Bronchial epithelial cell (primary cell): Measurements from ENCODE around the gene HDAC8. TPM values are rescaled to one million over a fixed set of nuclear protein-coding genes. Genes with fewer than 3 reads are reported as not detected.
A peak's percentile ranks its signal among the peaks of the same experiment; 100 is the strongest.

Experiments used
- DNase-seq: peaks from one replicate; pipeline ENCODE4 v3.0.0-alpha.2; 2010; ENCODE audit warnings: low read depth
- FAIRE-seq: peaks from 2 replicates; lab custom pipeline; 2011; peaks lifted over from hg19 to GRCh38; lab: Jason Lieb, UNC
- H3K27me3 ChIP-seq: 2 replicates; pipeline ENCODE4 v1.5.1; 2011; ENCODE audit warnings: low read length; ENCODE audit not compliant: control insufficient read depth, insufficient read depth
- H3K36me3 ChIP-seq: 2 replicates; pipeline ENCODE4 v1.5.1; 2011; ENCODE audit warnings: low read length; ENCODE audit not compliant: control insufficient read depth, insufficient read depth
- H3K4me3 ChIP-seq: 2 replicates; pipeline ENCODE4 v1.5.1; 2011; ENCODE audit warnings: mild to moderate bottlenecking, low read depth, low read length, control low read depth
- CTCF ChIP-seq: IDR thresholded peaks from 2 replicates; pipeline ENCODE4 v1.5.1; 2011; ENCODE audit warnings: mild to moderate bottlenecking, moderate library complexity, low read length, control low read depth, inconsistent platforms; ENCODE audit not compliant: insufficient read depth, severe bottlenecking
- total RNA-seq: library from RNA; depleted of rRNA; stranded (reverse); fragments of >200 nt; gene quantifications from 2 replicates; pipeline ENCODE4 v1.2.1, GENCODE V29; 2014

The HDAC8 gene
- total RNA-seq, 1 donor from 2014 or later = 17.6 TPM

DNA sequence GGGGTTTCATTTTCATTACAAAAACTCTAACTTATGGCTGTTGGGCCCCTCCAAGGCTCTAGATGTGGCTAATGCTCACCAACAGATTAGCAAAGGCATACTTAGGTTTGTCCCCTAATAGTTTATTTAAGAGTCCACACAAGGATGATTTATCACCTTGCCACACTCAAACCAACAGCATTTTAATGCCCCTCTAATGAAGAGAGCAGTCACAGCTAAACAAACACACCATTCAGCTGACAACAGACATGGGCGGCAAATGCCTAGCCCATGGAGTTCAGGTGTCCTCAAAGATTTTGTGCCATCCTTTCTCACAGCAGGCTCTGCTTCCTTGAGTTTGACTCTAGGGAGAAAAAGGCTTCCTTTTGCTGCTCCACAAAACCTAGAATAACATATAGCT is 205.1 kb downstream of the HDAC8 start:
- DNase-seq (no peak), FAIRE-seq (no peak)
- Histone ChIP-seq H3K4me3 (no peak overlapping the region), H3K36me3 (no peaks in the 10 kb centered on the region), H3K27me3 (no peaks in the 10 kb centered on the region)
- no peak for TF ChIP-seq CTCF

DNA sequence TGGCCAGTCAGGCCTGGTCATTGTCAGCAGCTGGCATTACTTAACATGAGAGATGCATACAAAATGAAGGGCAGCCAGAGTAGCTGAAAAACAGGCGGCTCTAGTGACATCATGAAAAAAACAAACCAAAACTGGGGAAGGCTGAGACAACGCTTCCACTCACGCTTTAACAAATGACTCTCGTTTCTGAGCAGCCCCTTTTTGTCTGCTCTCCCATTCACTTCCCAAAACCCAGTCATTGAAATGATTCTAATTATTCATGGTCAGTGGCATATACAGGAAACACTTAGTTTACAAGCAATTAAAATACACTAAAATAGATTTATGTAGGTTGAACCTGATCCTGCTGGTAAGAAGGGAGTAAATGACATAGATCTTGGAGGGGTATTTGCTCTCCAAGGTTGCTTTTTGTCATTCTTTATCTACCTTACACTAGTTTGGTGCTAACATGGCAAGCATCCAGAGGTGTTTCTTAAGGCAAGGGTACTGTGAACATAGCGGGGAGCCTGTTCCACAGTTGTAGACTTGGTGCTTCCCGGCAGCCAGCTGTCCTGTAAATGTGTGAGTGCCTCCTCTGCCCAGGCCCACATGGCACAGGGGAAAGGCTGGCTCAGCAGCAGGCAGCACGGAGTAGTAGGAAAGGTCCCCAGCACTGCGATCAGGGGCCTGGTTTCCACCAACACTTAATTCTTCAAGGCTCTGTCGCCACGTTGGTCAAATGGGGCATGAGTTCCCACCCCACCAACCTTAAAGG is 205.8 kb downstream of the HDAC8 start:
- FAIRE-seq = no peak
- no peak for DNase-seq
- no peak for TF ChIP-seq CTCF

DNA sequence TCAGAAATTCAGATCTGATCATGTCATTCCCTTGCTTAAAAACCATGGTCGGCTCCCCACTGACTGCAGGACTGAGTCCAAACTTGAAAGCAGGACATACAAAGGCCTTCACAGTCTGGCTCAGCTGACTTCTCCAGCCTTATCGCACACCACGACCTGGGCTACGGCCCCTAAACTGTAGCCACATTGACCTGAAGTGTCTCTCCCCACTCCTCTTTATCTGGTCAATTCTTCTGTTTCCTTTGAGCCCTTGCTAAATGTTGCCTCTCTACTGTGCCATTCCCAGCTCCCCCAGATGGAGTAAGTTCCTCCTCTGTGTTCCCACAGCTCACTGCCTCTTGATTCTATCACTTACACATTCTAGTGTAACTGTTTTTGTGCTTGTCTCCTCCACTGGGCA is 206.5 kb downstream of the HDAC8 start:
- TF ChIP-seq CTCF = no peak
- DNase-seq (no peak), FAIRE-seq (no peak)
- Histone ChIP-seq H3K27me3 (no peaks in the 10 kb centered on the region), H3K36me3 (no peaks in the 10 kb centered on the region), H3K4me3 (no peak overlapping the region)

More for the DNA sequence above, 205.8 kb downstream of the HDAC8 start:
- Histone ChIP-seq H3K4me3 (no peak overlapping the region), H3K36me3 (no peaks in the 10 kb centered on the region), H3K27me3 (no peaks in the 10 kb centered on the region)

DNA sequence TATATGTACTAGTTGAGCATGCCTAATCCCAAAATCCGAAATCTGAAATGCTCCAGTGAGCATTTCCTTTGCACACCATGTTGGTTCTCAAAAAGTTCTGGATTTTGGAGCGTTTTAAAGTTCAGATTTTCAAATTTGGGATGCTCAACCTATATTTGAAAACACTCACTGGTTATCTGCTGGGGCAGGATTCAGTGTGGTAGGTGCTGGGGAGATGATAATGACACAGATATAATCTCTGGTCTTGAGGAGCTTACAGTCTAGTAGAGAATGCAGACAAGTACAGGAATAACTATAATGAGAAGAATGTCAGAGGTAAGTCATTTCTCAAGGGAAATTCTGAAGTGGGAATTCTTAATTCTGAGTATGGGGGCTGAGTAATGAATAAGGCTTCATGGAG is 207.5 kb downstream of the HDAC8 start:
- Histone ChIP-seq H3K36me3 (no peaks in the 10 kb centered on the region), H3K27me3 (no peaks in the 10 kb centered on the region), H3K4me3 (no peak overlapping the region)
- no peak for TF ChIP-seq CTCF
- FAIRE-seq (no peak), DNase-seq (no peak)

- no peaks in the 10 kb centered on the region for H3K36me3 ChIP-seq
- no peak for DNase-seq
- H3K4me3 ChIP-seq = no peak overlapping the region
- TF ChIP-seq CTCF = no peak
- no peak for FAIRE-seq
- no peaks in the 10 kb centered on the region for H3K27me3 ChIP-seq
Observed at GRCh38 chrX:72360326-72360725, 212.3 kb downstream of the HDAC8 start.

DNA sequence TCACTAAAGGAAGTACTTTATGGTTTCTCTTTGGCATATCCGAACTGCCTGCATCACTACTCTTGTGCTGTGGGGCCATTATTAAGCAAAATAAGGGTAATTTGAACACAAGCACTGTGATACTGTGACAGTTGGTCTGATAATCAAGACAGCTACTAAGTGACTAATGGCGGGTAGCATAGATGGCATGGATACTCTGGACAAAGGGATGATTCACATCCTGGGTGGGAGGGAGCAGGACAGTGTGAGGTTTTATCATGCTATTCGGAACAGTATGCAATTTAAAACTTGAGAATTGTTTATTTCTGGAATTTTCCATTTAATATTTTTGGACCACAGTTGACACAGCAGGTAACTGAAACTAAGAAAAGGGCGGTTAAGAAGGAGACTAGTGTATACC is 214.3 kb downstream of the HDAC8 start:
- Histone ChIP-seq H3K27me3 (no peaks in the 10 kb centered on the region), H3K36me3 (no peaks in the 10 kb centered on the region), H3K4me3 (no peak overlapping the region)
- FAIRE-seq (no peak), DNase-seq (peak; percentile 41)
- no peak for TF ChIP-seq CTCF
